Peyer's patch (tissue), 4 donors: Measurements from ENCODE around the gene MESP2. TPM values are rescaled to one million over a fixed set of nuclear protein-coding genes. Genes with fewer than 3 reads are reported as not detected.
A peak's percentile ranks its signal among the peaks of the same experiment; 100 is the strongest.

ENCODE experiments used
- DNase-seq, 3 donors: peaks; one replicate each; pipeline ENCODE4 v3.0.0-alpha.2; 2017 to 2019
- H3K27ac ChIP-seq, 4 donors: fragments of 200-600 bp; sonication (generic); one replicate each; pipeline ENCODE4 v1.5.1; 2016 to 2019
- H3K27me3 ChIP-seq, 2 donors: fragments of 200-600 bp; sonication (generic); one replicate each; pipeline ENCODE4 v1.5.1; 2019
- H3K36me3 ChIP-seq, 3 donors: fragments of 200-600 bp; sonication (generic); one replicate each; pipeline ENCODE4 v1.5.1; 2016 to 2019
- H3K4me1 ChIP-seq, 4 donors: fragments of 200-600 bp; sonication (generic); one replicate each; pipeline ENCODE4 v1.5.1; 2016 to 2019
- H3K4me3 ChIP-seq, 4 donors: fragments of 200-600 bp; sonication (generic); 1 replicate in 3 of 4; 2 replicates in 1 of 4; pipeline ENCODE4 v1.5.1; 2016 to 2019; ENCODE audit warnings: mild to moderate bottlenecking in 1 of 4
- H3K9me3 ChIP-seq, 4 donors: fragments of 200-600 bp; sonication (generic); one replicate each; pipeline ENCODE4 v1.5.1; 2016 to 2019; ENCODE audit warnings: mild to moderate bottlenecking in 1 of 4
- POLR2A ChIP-seq, 2 donors: fragments of 450-650 bp; IDR thresholded peaks; one replicate each; pipeline ENCODE4 v1.5.1; 2017; ENCODE audit warnings: antibody characterized with exemption in 2 of 2, mild to moderate bottlenecking in 2 of 2, moderate library complexity in 2 of 2
- total RNA-seq, 4 donors: library from RNA; depleted of rRNA; stranded (reverse); fragments of >200 nt; gene quantifications; one replicate each; pipeline ENCODE4 v1.1.0, GENCODE V29; 2016
- TF ChIP-seq, protein P1 (sequence below), 6 experiments: fragments of 450-650 bp in 4 of 6; fragments of 200-600 bp in 2 of 6; sonication (generic) in 1 of 6; IDR thresholded peaks; one replicate each; pipeline ENCODE4 v1.5.1; 2017 to 2019; ENCODE audit warnings: antibody characterized with exemption in 6 of 6, mild to moderate bottlenecking in 3 of 6, moderate library complexity in 1 of 6

The MESP2 gene
- total RNA-seq, 4 donors from 2014 or later, result not detected

DNA sequence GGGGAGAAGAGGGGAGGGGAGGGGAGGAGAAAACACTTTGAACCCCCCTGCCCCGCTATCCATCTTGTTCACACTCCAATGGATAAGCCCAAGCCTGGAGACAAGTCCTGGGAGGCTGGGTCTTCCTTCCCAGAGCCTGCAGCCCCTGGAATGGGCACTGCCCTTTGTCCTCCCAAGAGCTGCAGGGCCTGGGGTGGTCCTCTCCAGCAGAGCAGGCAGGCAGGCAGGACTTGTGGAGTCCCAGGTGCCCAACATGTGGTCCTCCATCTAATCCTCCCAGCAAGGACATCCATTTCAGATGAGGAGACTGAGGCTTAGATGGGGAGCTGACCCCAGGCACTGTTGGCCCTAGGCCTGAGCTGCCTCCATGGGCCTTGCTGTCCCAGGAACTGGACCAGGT is 10.4 kb upstream of the MESP2 start:
- DNase-seq, result no peak
- TF ChIP-seq, protein P1, sequence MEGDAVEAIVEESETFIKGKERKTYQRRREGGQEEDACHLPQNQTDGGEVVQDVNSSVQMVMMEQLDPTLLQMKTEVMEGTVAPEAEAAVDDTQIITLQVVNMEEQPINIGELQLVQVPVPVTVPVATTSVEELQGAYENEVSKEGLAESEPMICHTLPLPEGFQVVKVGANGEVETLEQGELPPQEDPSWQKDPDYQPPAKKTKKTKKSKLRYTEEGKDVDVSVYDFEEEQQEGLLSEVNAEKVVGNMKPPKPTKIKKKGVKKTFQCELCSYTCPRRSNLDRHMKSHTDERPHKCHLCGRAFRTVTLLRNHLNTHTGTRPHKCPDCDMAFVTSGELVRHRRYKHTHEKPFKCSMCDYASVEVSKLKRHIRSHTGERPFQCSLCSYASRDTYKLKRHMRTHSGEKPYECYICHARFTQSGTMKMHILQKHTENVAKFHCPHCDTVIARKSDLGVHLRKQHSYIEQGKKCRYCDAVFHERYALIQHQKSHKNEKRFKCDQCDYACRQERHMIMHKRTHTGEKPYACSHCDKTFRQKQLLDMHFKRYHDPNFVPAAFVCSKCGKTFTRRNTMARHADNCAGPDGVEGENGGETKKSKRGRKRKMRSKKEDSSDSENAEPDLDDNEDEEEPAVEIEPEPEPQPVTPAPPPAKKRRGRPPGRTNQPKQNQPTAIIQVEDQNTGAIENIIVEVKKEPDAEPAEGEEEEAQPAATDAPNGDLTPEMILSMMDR (IDR thresholded peaks at IDR 0.05), result no peak
- no peak for TF ChIP-seq POLR2A (IDR thresholded peaks at IDR 0.05)
- Histone ChIP-seq H3K4me1 (peaks cover 0 to 30% (median 5%) of the 10 kb centered on the region in 4 donors), H3K4me3 (no peak overlapping the region), H3K27ac (no peak overlapping the region), H3K9me3 (no peaks in the 10 kb centered on the region), H3K27me3 (no peaks in the 10 kb centered on the region), H3K36me3 (no peaks in the 10 kb centered on the region)

DNA sequence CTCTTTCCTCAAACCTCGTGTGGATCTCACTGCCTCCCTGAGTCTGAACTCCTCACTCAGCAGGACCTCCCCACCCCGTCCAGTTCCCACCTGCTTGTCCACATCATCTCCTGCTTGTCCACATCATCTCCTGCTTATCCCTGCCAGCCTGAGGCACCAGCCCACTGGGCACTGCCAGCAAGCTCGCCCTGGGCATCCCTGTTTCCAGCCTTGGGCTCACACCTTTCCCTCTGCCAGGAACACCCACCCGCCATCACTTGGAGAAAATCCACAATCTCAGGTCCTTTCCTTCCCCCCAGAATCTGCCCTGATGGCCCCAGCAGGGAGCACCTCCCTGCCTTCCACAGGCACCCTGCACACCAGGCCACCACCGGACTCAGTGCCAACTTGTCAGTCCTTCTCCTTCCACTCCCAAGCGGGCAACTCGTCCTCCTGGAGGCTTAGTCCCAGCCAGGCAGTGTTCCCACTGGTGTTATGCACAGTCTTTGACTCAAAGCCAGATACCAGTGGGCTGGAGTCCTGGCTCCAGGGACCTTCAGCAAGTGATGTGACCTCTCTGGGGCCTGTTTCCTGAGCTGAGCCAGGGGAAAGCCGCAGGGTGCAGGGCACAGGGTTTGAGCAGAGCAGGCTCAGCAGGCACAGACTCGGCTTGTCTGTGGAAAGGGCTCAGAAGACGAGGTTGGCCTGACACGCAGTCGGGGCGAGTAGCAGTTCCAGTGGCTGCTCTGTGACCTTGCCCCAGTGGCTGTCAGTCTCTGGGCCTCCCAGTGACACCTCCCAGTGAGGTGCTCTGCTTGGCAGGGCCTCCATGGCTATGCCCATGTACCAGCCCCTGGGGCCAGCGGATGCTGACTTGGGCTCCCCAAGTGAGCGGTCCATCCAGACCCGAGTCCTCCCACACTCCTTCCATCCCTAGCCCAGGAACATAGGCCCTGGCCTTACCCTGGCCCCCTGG is 9.5 kb upstream of the MESP2 start:
- Histone ChIP-seq H3K27me3 (no peaks in the 10 kb centered on the region), H3K9me3 (no peaks in the 10 kb centered on the region), H3K27ac (no peak overlapping the region), H3K4me3 (no peak overlapping the region), H3K4me1 (peaks cover 0 to 20% (median 2%) of the 10 kb centered on the region in 4 donors), H3K36me3 (no peaks in the 10 kb centered on the region)
- DNase-seq, result no peak
- TF ChIP-seq, protein P1 (IDR thresholded peaks at IDR 0.05), result no peak
- TF ChIP-seq POLR2A (IDR thresholded peaks at IDR 0.05), result no peak

- no peak overlapping the region for H3K4me3 ChIP-seq
- no peaks in the 10 kb centered on the region for H3K27me3 ChIP-seq
- no peak overlapping the region for H3K27ac ChIP-seq
- no peaks in the 10 kb centered on the region for H3K36me3 ChIP-seq
- no peak for TF ChIP-seq POLR2A (IDR thresholded peaks at IDR 0.05)
- TF ChIP-seq, protein P1 (IDR thresholded peaks at IDR 0.05), result no peak
- DNase-seq, result no peak
- peaks cover 0 to 14% (median 2%) of the 10 kb centered on the region in 4 donors for H3K4me1 ChIP-seq
- H3K9me3 ChIP-seq, result no peaks in the 10 kb centered on the region
Measured at GRCh38 chr15:89767411-89767915, 8.7 kb upstream of the MESP2 start.

- H3K9me3 ChIP-seq, result no peaks in the 10 kb centered on the region
- H3K27me3 ChIP-seq, result no peaks in the 10 kb centered on the region
- peaks cover 0 to 11% (median 2%) of the 10 kb centered on the region in 4 donors for H3K4me1 ChIP-seq
- peak in 2 of 3 donors; percentile 49 to 71 for DNase-seq
- TF ChIP-seq, protein P1 (IDR thresholded peaks at IDR 0.05), result no peak
- TF ChIP-seq POLR2A (IDR thresholded peaks at IDR 0.05), result no peak
- H3K36me3 ChIP-seq, result no peaks in the 10 kb centered on the region
- no peak overlapping the region for H3K4me3 ChIP-seq
- H3K27ac ChIP-seq, result no peak overlapping the region
Measured at GRCh38 chr15:89768071-89768500, 8.0 kb upstream of the MESP2 start.

DNA sequence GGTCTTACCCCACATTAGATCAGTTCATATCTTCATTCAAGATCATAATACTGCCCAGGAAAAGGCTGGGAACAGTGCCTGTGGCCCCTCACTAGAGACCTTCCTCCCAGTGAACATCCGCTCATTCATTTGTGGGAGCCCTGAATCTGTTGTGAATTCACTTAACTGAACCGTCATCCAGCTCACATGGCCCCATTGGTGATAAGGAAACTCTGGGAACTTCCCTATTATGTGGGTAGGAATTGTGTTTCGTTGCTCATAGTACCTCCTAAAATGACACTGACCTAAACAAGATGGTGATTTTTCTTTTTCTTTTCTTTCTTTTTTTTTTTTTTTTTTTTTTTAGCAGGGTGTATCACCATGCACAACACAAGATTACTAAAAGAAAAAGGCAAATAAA is 6.8 kb upstream of the MESP2 start:
- no peaks in the 10 kb centered on the region for H3K36me3 ChIP-seq
- H3K27ac ChIP-seq, result no peak overlapping the region
- no peaks in the 10 kb centered on the region for H3K9me3 ChIP-seq
- H3K4me1 ChIP-seq, result peaks cover 0 to 11% (median 2%) of the 10 kb centered on the region in 4 donors
- no peak for DNase-seq
- H3K4me3 ChIP-seq, result no peak overlapping the region
- no peaks in the 10 kb centered on the region for H3K27me3 ChIP-seq
- TF ChIP-seq, protein P1 (IDR thresholded peaks at IDR 0.05), result no peak
- TF ChIP-seq POLR2A (IDR thresholded peaks at IDR 0.05), result no peak
